ENCODE measurements around the gene MPI. TPM values are rescaled to one million over a fixed set of nuclear protein-coding genes. Genes with fewer than 3 reads are reported as not detected.

The MPI gene
- total and polyA plus RNA-seq, 10 of the 15 experiments (the other 5 are each of a cell fraction or from before 2014, with no cell fraction given): 35.6 to 93.9 (median 44.1) TPM

DNA sequence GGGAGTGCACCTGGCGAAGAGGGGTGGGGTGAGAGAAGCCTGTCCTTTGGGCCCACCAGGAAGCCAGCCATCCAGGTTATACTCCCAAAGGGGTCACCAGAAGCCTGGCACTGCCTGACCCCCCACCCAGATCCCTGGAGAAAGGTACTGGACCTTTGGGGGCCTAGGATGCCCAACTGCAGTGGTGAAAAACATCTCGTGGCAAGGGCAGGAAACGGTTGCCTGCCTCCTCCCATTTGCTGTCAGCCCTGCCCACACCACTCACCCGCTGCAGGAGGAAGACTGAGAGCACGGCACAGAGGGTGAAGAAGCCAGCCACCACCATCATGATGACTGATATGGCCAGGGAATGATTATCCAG is 44.7 kb upstream of the MPI start:
- no peak for DNase-seq (ENCODE audit: low read depth, low spot score)
- SMC1A ChIA-PET (ENCODE audit: uncharacterized antibody, unreplicated experiment): interaction anchor here (0.7 to 6.1 kb wide), 3 partner anchors 25 to 57 kb away, joined by 3 to 43 read pairs (median 17); no protein-coding TSS in a partner anchor

More for the DNA sequence above, 44.7 kb upstream of the MPI start:
- H3K9me3 ChIP-seq (replicated peaks; ENCODE audit: control insufficient read depth, insufficient read depth, low read length): no peaks in the 10 kb centered on the region
- no peak for TF ChIP-seq IRF4 (IDR thresholded peaks at IDR 0.05; ENCODE audit: low read depth, low read length)
- TF ChIP-seq SMARCA5 (IDR thresholded peaks at IDR 0.05): no peak
- TF ChIP-seq WRNIP1 (IDR thresholded peaks at IDR 0.05; ENCODE audit: borderline replicate concordance, low read depth, low read length): no peak
- TF ChIP-seq CBX5 (IDR thresholded peaks at IDR 0.05; ENCODE audit: low read depth): no peak
- TF ChIP-seq PAX5 (IDR thresholded peaks at IDR 0.05; ENCODE audit: borderline replicate concordance, low read depth, low read length): no peak
- TF ChIP-seq, protein P1, sequence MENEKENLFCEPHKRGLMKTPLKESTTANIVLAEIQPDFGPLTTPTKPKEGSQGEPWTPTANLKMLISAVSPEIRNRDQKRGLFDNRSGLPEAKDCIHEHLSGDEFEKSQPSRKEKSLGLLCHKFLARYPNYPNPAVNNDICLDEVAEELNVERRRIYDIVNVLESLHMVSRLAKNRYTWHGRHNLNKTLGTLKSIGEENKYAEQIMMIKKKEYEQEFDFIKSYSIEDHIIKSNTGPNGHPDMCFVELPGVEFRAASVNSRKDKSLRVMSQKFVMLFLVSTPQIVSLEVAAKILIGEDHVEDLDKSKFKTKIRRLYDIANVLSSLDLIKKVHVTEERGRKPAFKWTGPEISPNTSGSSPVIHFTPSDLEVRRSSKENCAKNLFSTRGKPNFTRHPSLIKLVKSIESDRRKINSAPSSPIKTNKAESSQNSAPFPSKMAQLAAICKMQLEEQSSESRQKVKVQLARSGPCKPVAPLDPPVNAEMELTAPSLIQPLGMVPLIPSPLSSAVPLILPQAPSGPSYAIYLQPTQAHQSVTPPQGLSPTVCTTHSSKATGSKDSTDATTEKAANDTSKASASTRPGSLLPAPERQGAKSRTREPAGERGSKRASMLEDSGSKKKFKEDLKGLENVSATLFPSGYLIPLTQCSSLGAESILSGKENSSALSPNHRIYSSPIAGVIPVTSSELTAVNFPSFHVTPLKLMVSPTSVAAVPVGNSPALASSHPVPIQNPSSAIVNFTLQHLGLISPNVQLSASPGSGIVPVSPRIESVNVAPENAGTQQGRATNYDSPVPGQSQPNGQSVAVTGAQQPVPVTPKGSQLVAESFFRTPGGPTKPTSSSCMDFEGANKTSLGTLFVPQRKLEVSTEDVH (IDR thresholded peaks at IDR 0.05; ENCODE audit: low read depth, partially characterized antibody): no peak
- TF ChIP-seq TARDBP (IDR thresholded peaks at IDR 0.05; ENCODE audit: borderline replicate concordance): no peak
- TF ChIP-seq NBN (IDR thresholded peaks at IDR 0.05): no peak
- TF ChIP-seq ZBTB40 (IDR thresholded peaks at IDR 0.05; ENCODE audit: borderline replicate concordance): no peak
- no peak for TF ChIP-seq GABPA (IDR thresholded peaks at IDR 0.05; ENCODE audit: low read depth)
- no peak for TF ChIP-seq IKZF2 (IDR thresholded peaks at IDR 0.05)
- no peaks in the 10 kb centered on the region for H4K20me1 ChIP-seq (ENCODE audit: control insufficient read depth, insufficient read depth)
- ATAC-seq (no peak), FAIRE-seq (no peak)
- ChIA-PET CTCF (interaction anchor here (0.7 to 6.2 kb wide), 8 partner anchors 9 to 93 kb away, joined by 3 to 59 read pairs (median 4); partner anchors contain the start of gene COX5A), RAD21 (ENCODE audit: unreplicated experiment) (interaction anchor here (0.7 to 1.3 kb wide), 3 partner anchors 12 to 62 kb away, joined by 3 to 7 read pairs (median 3); partner anchors contain the start of gene FAM219B), POLR2A (interaction anchor here (1.1 to 1.2 kb wide), 2 partner anchors 39 to 57 kb away, joined by 4 read pairs; no protein-coding TSS in a partner anchor)
- peaks cover 18 to 26% of the 10 kb centered on the region in 2 experiments; a peak in 3 of 4 replicates for H3K36me3 ChIP-seq (ENCODE audit: control insufficient read depth in 2 of 2, insufficient read depth in 2 of 2, low read length in 1 of 2)
- no peak overlapping the region for H3K27ac ChIP-seq (ENCODE audit: control insufficient read depth, insufficient read depth)
- H3K4me1 ChIP-seq (ENCODE audit: control insufficient read depth, insufficient read depth, low read length): peaks cover 18% of the 10 kb centered on the region
- H3K9ac ChIP-seq (ENCODE audit: control insufficient read depth, insufficient read depth, low read length): no peak overlapping the region
- WGBS (ENCODE audit: insufficient coverage, insufficient replicate concordance, low lambda C conversion rate, missing lambda C conversion rate): 20% methylated on average over 5 of the region's 5 CpGs
- BruUV-seq (replicated peaks): no TSS peak
- H3K4me3 ChIP-seq: no peak overlapping the region
- peaks cover 3% of the 10 kb centered on the region; the same call in 1 of the 2 replicates for H3K79me2 ChIP-seq (ENCODE audit: control insufficient read depth, insufficient read depth, low read length)
- in situ Hi-C loops (cut with MboI) (no loop called here), intact Hi-C loops (cut with micrococcal nuclease; ENCODE audit: unreplicated experiment) (no loop called here)
- H3K27me3 ChIP-seq (replicated peaks in 1 of 2; ENCODE audit: control insufficient read depth in 2 of 2, insufficient read depth in 2 of 2, low read length in 1 of 2): no peaks in the 10 kb centered on the region
- no peak overlapping the region for H3K4me2 ChIP-seq (ENCODE audit: control insufficient read depth, insufficient read depth)
- no peak overlapping the region for H2AFZ ChIP-seq (ENCODE audit: control insufficient read depth, low read depth, low read length)

Data from GM12878 (cell line).